ENCODE measurements around the gene PDLIM1.

DNA sequence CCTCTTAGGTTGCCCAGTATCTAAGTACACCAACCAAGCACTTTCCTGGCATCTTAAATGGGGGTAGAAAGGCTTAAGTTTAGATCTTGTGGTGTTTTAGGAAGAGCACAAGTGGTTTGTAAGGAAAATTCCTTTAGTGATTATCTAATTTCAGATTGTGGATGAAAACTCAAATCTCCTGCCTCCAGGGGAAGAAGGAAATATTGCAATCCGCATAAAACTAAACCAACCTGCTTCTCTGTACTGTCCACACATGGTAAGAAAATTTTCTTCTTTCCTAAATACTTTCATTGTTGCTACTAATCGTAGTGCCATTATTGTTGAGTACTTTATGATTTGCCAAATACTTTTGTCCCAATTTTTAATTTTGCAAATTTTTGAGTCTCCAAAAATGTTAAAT lies 65.7 kb downstream of the PDLIM1 start:
- TF ChIP-seq EZH2 (IDR thresholded peaks at IDR 0.05) (no peak), POLR2AphosphoS5 (IDR thresholded peaks at IDR 0.05; ENCODE audit: borderline replicate concordance, low read depth, low read length) (no peak), FOXP2 (optimal IDR thresholded peaks at IDR 0.05; ENCODE audit: control extremely low read depth, extremely low read length, insufficient read depth) (no peak)
